Neural crest cell (in vitro differentiated cells): ENCODE data around the gene PPP1R14C. TPM values are rescaled to one million over a fixed set of nuclear protein-coding genes. Genes with fewer than 3 reads are reported as not detected.
"Not testable (repeated sequence)": the region's sequence is repeated elsewhere in the genome, so short reads cannot be mapped to it uniquely, and the experiment has no call there.

Experiments
- DNase-seq: peaks from one replicate; pipeline ENCODE4 v3.0.0; 2021; ENCODE audit warnings: low read depth, mixed read lengths, low spot score
- H3K27ac Mint-ChIP-seq: one replicate; pipeline ENCODE4 v1.8.0; 2021; ENCODE audit warnings: mild to moderate bottlenecking, mixed read lengths; ENCODE audit not compliant: unreplicated experiment
- H3K27me3 Mint-ChIP-seq: 2 replicates; pipeline ENCODE4 v1.8.0; 2021; ENCODE audit warnings: low read depth, mild to moderate bottlenecking, mixed read lengths
- H3K36me3 Mint-ChIP-seq: 2 replicates; pipeline ENCODE4 v1.8.0; 2021; ENCODE audit warnings: low read depth, mild to moderate bottlenecking, mixed read lengths
- H3K4me1 Mint-ChIP-seq: 2 replicates; pipeline ENCODE4 v1.8.0; 2021; ENCODE audit warnings: mixed read lengths
- H3K4me3 Mint-ChIP-seq: one replicate; pipeline ENCODE4 v1.8.0; 2021; ENCODE audit warnings: mild to moderate bottlenecking, mixed read lengths
- H3K9me3 Mint-ChIP-seq: 2 replicates; pipeline ENCODE4 v1.8.0; 2021; ENCODE audit warnings: mixed read lengths
- total RNA-seq: library from RNA; stranded (reverse); gene quantifications from 2 replicates; pipeline ENCODE4 v1.2.1, GENCODE V29; 2021
- TF ChIP-seq, protein P1 (sequence below): fragments of 200-600 bp; sonication (generic); conservative IDR thresholded peaks from 2 replicates; pipeline ENCODE4 v1.5.0; 2021; ENCODE audit warnings: antibody characterized with exemption, mild to moderate bottlenecking

PPP1R14C gene
- total RNA-seq, 1 donor from 2014 or later = 7.3 TPM

DNA sequence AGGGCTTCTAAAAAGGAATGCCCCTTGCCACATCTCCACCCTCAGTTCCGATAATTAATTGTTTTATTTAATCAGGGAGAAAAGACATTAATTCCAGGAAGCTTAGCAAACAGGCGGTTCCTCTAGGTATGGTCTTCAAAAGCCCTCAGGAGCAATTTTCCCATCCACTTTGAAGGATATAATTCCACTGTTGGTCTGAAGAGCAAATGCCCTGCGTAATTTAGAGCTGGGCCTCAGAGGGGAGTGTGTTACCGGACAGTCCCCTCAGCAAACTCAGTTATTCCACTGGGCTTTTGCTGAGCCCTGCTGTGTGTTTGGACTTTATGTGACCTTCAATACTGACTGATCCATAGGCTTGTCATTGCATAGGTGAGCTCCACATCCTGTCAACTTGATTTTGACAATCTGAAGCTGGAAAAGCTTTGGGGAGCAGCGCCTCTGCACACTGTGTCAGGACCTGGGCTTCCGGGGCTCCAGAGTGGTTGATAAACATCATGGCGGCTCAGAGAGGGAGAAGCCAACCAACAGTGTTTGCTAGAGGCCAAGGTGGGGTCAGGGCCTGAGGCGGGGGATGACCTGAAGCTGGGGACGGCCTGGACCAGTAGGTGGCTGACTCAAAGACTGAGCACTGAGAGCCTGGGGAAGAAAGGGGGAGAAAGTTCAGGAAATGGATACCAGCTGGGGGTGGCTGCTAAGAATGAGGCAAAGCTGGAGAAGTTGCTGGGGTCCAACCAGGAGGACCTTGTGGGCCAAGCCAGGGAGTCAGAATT is 43.5 kb downstream of the PPP1R14C start:
- TF ChIP-seq, protein P1, sequence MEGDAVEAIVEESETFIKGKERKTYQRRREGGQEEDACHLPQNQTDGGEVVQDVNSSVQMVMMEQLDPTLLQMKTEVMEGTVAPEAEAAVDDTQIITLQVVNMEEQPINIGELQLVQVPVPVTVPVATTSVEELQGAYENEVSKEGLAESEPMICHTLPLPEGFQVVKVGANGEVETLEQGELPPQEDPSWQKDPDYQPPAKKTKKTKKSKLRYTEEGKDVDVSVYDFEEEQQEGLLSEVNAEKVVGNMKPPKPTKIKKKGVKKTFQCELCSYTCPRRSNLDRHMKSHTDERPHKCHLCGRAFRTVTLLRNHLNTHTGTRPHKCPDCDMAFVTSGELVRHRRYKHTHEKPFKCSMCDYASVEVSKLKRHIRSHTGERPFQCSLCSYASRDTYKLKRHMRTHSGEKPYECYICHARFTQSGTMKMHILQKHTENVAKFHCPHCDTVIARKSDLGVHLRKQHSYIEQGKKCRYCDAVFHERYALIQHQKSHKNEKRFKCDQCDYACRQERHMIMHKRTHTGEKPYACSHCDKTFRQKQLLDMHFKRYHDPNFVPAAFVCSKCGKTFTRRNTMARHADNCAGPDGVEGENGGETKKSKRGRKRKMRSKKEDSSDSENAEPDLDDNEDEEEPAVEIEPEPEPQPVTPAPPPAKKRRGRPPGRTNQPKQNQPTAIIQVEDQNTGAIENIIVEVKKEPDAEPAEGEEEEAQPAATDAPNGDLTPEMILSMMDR = no peak
- no peak for DNase-seq
- no peak overlapping the region for H3K4me3 Mint-ChIP-seq
- no peaks in the 10 kb centered on the region for H3K4me1 Mint-ChIP-seq
- no peak overlapping the region for H3K27ac Mint-ChIP-seq
- no peaks in the 10 kb centered on the region for H3K36me3 Mint-ChIP-seq
- no peaks in the 10 kb centered on the region for H3K27me3 Mint-ChIP-seq
- no peaks in the 10 kb centered on the region for H3K9me3 Mint-ChIP-seq

DNA sequence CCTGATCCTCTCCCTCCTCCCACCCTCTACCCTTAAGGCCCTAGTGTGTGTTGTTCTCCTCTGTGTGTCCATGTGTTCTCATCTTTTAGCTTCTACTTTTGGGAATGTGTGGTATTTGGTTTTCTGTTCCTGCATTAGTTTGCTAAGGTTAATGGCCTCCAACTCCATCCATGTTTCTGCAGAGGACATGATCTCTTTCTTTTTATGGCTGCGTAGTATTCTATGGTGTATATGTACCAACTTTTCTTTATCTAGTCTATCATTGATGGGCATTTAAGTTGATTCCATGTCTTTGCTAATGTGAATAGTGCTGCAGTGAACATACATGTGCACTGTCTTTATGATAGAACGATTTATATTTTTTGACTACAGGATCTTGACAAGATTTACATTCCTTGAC is 44.6 kb downstream of the PPP1R14C start:
- DNase-seq, H3K27ac Mint-ChIP-seq, H3K27me3 Mint-ChIP-seq, H3K36me3 Mint-ChIP-seq, H3K9me3 Mint-ChIP-seq, H3K4me1 Mint-ChIP-seq, H3K4me3 Mint-ChIP-seq: not testable (repeated sequence)

DNA sequence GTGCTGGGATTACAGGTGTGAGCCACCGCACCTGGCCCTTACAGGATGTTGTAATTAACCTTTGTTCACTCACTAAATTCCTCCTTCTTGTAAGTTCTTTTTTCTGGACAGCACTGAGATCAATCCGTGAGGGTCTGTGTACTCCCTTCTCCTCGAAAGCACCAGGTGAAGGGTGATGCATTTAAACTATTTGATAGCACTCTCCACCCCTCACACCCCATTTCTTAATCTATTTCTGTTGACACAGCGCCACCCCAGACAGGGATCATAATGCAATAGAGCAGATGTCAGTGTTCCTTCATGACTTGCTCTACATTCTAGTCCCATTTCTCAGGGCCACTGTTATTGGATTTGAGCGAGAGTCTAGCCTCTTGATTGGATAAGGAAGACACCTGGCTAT is 46.3 kb downstream of the PPP1R14C start:
- TF ChIP-seq, protein P1 = no peak
- peaks cover 3% of the 10 kb centered on the region for H3K36me3 Mint-ChIP-seq

DNA sequence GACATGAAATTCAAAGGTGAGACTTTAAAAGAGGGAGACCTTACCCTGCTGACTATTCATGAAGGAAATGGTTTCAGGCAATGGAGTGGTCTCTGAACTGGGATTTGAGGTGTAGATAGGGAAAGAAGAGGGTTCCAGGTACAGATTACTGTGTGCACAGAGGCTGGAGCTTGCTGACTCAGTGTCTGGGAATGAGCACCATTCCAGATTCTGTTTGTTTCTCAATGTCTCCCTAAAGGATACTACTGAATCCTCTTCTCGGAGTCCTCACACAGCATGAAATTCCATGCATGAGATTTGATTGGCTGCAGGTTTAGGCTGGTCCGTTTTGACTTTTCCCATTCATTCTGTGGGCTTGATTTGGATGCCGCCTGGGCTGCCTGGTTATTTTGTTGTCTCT is 49.0 kb downstream of the PPP1R14C start:
- H3K4me1 Mint-ChIP-seq = peaks cover 13% of the 10 kb centered on the region
- H3K27me3 Mint-ChIP-seq = no peaks in the 10 kb centered on the region
- no peak overlapping the region for H3K27ac Mint-ChIP-seq

More for the DNA sequence above, 46.3 kb downstream of the PPP1R14C start:
- no peaks in the 10 kb centered on the region for H3K27me3 Mint-ChIP-seq
- H3K27ac Mint-ChIP-seq = no peak overlapping the region
- H3K4me1 Mint-ChIP-seq = no peaks in the 10 kb centered on the region
- H3K4me3 Mint-ChIP-seq = no peak overlapping the region
- no peak for DNase-seq
- H3K9me3 Mint-ChIP-seq = peaks cover 3% of the 10 kb centered on the region

DNA sequence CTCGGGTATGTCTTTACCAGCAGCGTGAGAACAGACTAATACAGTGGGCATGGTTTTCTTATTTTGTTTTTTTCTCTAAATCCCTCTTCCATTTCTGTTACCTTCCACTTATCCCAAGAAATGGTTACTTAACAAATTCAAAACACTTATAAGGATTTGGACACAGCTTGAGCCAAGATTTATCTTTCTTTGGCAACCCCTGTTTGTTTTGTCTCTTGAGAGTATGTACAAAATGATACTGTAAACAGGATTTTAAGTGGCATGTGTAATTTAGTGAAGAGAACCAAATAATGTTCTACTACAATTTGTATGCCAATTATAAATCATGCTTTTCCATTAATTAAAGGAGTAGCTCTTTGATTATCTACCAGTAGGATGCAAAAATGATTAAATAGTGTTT is 51.4 kb downstream of the PPP1R14C start:
- H3K27ac Mint-ChIP-seq = no peak overlapping the region
- TF ChIP-seq, protein P1 = no peak
- H3K4me3 Mint-ChIP-seq = no peak overlapping the region
- no peak for DNase-seq
- peaks cover 3% of the 10 kb centered on the region for H3K9me3 Mint-ChIP-seq
- H3K36me3 Mint-ChIP-seq = peaks cover 3% of the 10 kb centered on the region
- H3K4me1 Mint-ChIP-seq = peaks cover 14% of the 10 kb centered on the region
- H3K27me3 Mint-ChIP-seq = no peaks in the 10 kb centered on the region

More for the DNA sequence above, 49.0 kb downstream of the PPP1R14C start:
- peaks cover 3% of the 10 kb centered on the region for H3K36me3 Mint-ChIP-seq
- H3K9me3 Mint-ChIP-seq = peaks cover 3% of the 10 kb centered on the region
- no peak for DNase-seq
- H3K4me3 Mint-ChIP-seq = no peak overlapping the region
- TF ChIP-seq, protein P1 = no peak

DNA sequence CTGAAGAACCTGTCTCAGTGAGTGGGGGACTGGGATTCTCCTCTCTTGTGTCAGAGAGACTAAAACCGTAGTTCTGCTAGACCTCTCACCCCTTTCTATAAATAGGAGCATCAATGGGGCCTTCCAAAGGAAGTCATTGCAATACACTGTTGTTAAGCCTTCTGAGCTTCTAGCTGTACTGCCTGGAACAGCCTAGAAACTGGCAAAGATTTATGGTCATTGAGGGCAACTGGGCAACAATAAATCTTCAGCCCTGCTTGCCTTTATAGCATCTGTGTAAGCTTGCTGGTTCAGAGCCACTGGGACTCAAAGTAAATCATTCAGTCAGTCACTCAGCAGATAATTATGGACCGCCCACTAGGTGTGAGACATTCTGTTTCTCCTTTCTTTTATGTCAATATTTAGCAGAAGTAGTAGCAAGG is 53.2 kb downstream of the PPP1R14C start:
- peaks cover 16% of the 10 kb centered on the region for H3K4me1 Mint-ChIP-seq
- H3K36me3 Mint-ChIP-seq = peaks cover 3% of the 10 kb centered on the region
- no peak for DNase-seq
- no peak overlapping the region for H3K4me3 Mint-ChIP-seq
- H3K27ac Mint-ChIP-seq = no peak overlapping the region
- H3K9me3 Mint-ChIP-seq = peaks cover 3% of the 10 kb centered on the region
- no peaks in the 10 kb centered on the region for H3K27me3 Mint-ChIP-seq
- TF ChIP-seq, protein P1 = no peak
